SK-N-SH (cell line): Measurements from ENCODE around the gene UGT1A10. TPM values are rescaled to one million over a fixed set of nuclear protein-coding genes. Genes with fewer than 3 reads are reported as not detected.

Experiments used
- CTCF ChIA-PET: fragments of 300-600, 350-600 bp; formaldehyde crosslinking; extraction: SDS; loops from one replicate; lab custom pipeline; 2021; lab: Yijun Ruan, JAX
- POLR2A ChIA-PET: fragments of 350-600 bp; sonication (Branson Sonifier 250); formaldehyde crosslinking; extraction: SDS; loops from one replicate; lab custom pipeline; 2020; ENCODE audit warnings: antibody characterized with exemption, inconsistent platforms; lab: Yijun Ruan, JAX
- DNase-seq: peaks from one replicate; pipeline ENCODE4 v3.0.0; 2012
- H2AFZ ChIP-seq: fragments of 200-600 bp; sonication (generic); 2 replicates; pipeline ENCODE4 v1.8.1; 2016; ENCODE audit warnings: antibody characterized with exemption, mild to moderate bottlenecking, low read depth
- H3F3A ChIP-seq: fragments of 200-600 bp; sonication (generic); replicated peaks from 2 replicates; pipeline ENCODE3; 2016; ENCODE audit warnings: antibody characterized with exemption, mild to moderate bottlenecking; ENCODE audit not compliant: insufficient read depth
- H3K27ac ChIP-seq, 2 experiments: fragments of 200-500 bp in 1 of 2; fragments of 200-600 bp in 1 of 2; sonication (Bioruptor generic) in 1 of 2; sonication (generic), shearing (Covaris generic) in 1 of 2; 2 replicates each; pipeline versions ENCODE4 v1.5.1 to v1.6.1; 2014 to 2016; ENCODE audit warnings: low read depth in 2 of 2, inconsistent platforms in 1 of 2, low read length in 1 of 2, mild to moderate bottlenecking in 1 of 2, mixed read lengths in 1 of 2
- H3K27me3 ChIP-seq: fragments of 200-600 bp; sonication (generic), shearing (Covaris generic); 2 replicates; pipeline ENCODE4 v1.6.1; 2016; ENCODE audit warnings: mixed run types; ENCODE audit not compliant: insufficient read depth
- H3K36me3 ChIP-seq, 2 experiments: fragments of 200-500 bp in 1 of 2; fragments of 200-600 bp in 1 of 2; sonication (Bioruptor generic) in 1 of 2; sonication (generic) in 1 of 2; replicated peaks in 1 of 2; 2 replicates each; pipeline versions ENCODE3 to v1.5.1; 2014 to 2016; ENCODE audit warnings: low read length in 1 of 2, mild to moderate bottlenecking in 1 of 2; ENCODE audit not compliant: insufficient read depth in 2 of 2, control insufficient read depth in 1 of 2
- H3K4me1 ChIP-seq, 2 experiments: fragments of 200-500 bp in 1 of 2; fragments of 200-600 bp in 1 of 2; sonication (Bioruptor generic) in 1 of 2; sonication (generic), shearing (Covaris generic) in 1 of 2; 2 replicates each; pipeline versions ENCODE4 v1.5.1 to v1.6.1; 2014 to 2016; ENCODE audit warnings: low read depth in 1 of 2, low read length in 1 of 2, mixed run types in 1 of 2; ENCODE audit not compliant: insufficient read depth in 2 of 2, control insufficient read depth in 1 of 2
- H3K4me2 ChIP-seq: fragments of 200-600 bp; sonication (generic), shearing (Covaris generic); 2 replicates; pipeline ENCODE4 v1.6.1; 2017; ENCODE audit warnings: mixed run types
- H3K4me3 ChIP-seq, 2 experiments: fragments of 200-500 bp in 1 of 2; fragments of 200-600 bp in 1 of 2; sonication (Bioruptor generic) in 1 of 2; sonication (generic), shearing (Covaris generic) in 1 of 2; 2 replicates each; pipeline versions ENCODE4 v1.5.1 to v1.8.1; 2014 to 2016; ENCODE audit warnings: low read depth in 2 of 2, inconsistent platforms in 1 of 2, low read length in 1 of 2, mild to moderate bottlenecking in 1 of 2, mixed read lengths in 1 of 2, moderate library complexity in 1 of 2
- H3K79me2 ChIP-seq: fragments of 200-600 bp; sonication (generic); 2 replicates; pipeline ENCODE4 v1.8.1; 2017; ENCODE audit warnings: mild to moderate bottlenecking; ENCODE audit not compliant: insufficient read depth
- H3K9ac ChIP-seq: fragments of 200-600 bp; sonication (generic); 2 replicates; pipeline ENCODE4 v1.6.1; 2017; ENCODE audit warnings: mixed run types
- H3K9me2 ChIP-seq: fragments of 200-600 bp; sonication (generic); 2 replicates; pipeline ENCODE4 v1.6.1; 2017; ENCODE audit warnings: mixed run types
- H3K9me3 ChIP-seq: fragments of 200-600 bp; sonication (generic); 2 replicates; pipeline ENCODE4 v1.6.1; 2017; ENCODE audit warnings: mixed run types, mild to moderate bottlenecking, moderate library complexity
- H4K20me1 ChIP-seq: fragments of 200-600 bp; sonication (generic); 2 replicates; pipeline ENCODE4 v1.6.1; 2017; ENCODE audit warnings: mild to moderate bottlenecking, mixed run types; ENCODE audit not compliant: insufficient read depth
- ELF1 ChIP-seq: IDR thresholded peaks from 2 replicates; pipeline ENCODE4 v1.4.0; 2012
- FOSL2 ChIP-seq: IDR thresholded peaks from 2 replicates; pipeline ENCODE4 v1.4.0; 2012; ENCODE audit warnings: low read depth, mild to moderate bottlenecking, moderate library complexity, borderline replicate concordance
- IRF3 ChIP-seq: fragments of 150-350 bp; IDR thresholded peaks from 2 replicates; pipeline ENCODE4 v1.6.1; 2016; ENCODE audit warnings: mild to moderate bottlenecking, low read depth, low read length
- NRF1 ChIP-seq: IDR thresholded peaks from 2 replicates; pipeline ENCODE4 v1.6.1; 2012; ENCODE audit warnings: low read depth, mild to moderate bottlenecking, low read length
- POLR2AphosphoS5 ChIP-seq: IDR thresholded peaks from 2 replicates; pipeline ENCODE4 v1.6.1; 2012; ENCODE audit warnings: low read depth, low read length
- RAD21 ChIP-seq: IDR thresholded peaks from 2 replicates; pipeline ENCODE4 v1.6.1; 2012; ENCODE audit warnings: mild to moderate bottlenecking, low read length
- RCOR1 ChIP-seq: fragments of 150-350 bp; IDR thresholded peaks from 2 replicates; pipeline ENCODE4 v1.6.1; 2017; ENCODE audit warnings: antibody characterized with exemption, low read length
- RFX5 ChIP-seq: IDR thresholded peaks from 2 replicates; pipeline ENCODE4 v1.6.1; 2012; ENCODE audit warnings: mild to moderate bottlenecking, improper control_type of control experiment, low read length
- SMC3 ChIP-seq: IDR thresholded peaks from 2 replicates; pipeline ENCODE4 v1.6.1; 2012; ENCODE audit warnings: low read depth, low read length, improper control_type of control experiment
- TAF1 ChIP-seq: IDR thresholded peaks from 2 replicates; pipeline ENCODE4 v1.6.1; 2012; ENCODE audit warnings: low read depth, mild to moderate bottlenecking, low read length, moderate library complexity, borderline replicate concordance
- TEAD4 ChIP-seq: IDR thresholded peaks from 2 replicates; pipeline ENCODE4 v1.4.0; 2012; ENCODE audit warnings: mild to moderate bottlenecking, borderline replicate concordance; ENCODE audit not compliant: insufficient read depth
- USF2 ChIP-seq: fragments of 150-350 bp; IDR thresholded peaks from 2 replicates; pipeline ENCODE4 v1.6.1; 2017; ENCODE audit warnings: antibody characterized with exemption, low read length, low read depth, borderline replicate concordance
- WGBS: methylation state at CpG from one replicate; pipeline ENCODE4 v1.1.6; 2017; ENCODE audit warnings: low lambda C conversion rate; 5-methylcytosine and 5-hydroxymethylcytosine counted together
- polyA plus RNA-seq, 3 experiments: library from polyadenylated mRNA; depleted of rRNA; stranded (reverse); fragments of >200 nt; gene quantifications; 2 replicates each; pipeline ENCODE4 v1.2.3, GENCODE V29; 2012

UGT1A10 gene
- polyA plus RNA-seq, 1 of the 3 experiments (the other 2 are of a cell fraction), result not detected

GRCh38 chr2:233817995-233818638 lies 181.9 kb downstream of the UGT1A10 start:
- ChIA-PET CTCF (interaction anchor here (1.5 kb wide), 1 partner anchor 15 kb away, joined by 5 read pairs; no protein-coding TSS in a partner anchor), POLR2A (no interaction called here)
- 85% methylated on average over 10 of the region's 11 CpGs for WGBS
- H3K79me2 ChIP-seq, result no peaks in the 10 kb centered on the region
- H3K4me1 ChIP-seq, result peaks cover 0 to 3% of the 10 kb centered on the region in 2 experiments; a peak in 1 of 4 replicates
- H4K20me1 ChIP-seq, result no peaks in the 10 kb centered on the region
- H3K4me2 ChIP-seq, result no peak overlapping the region
- no peak overlapping the region for H2AFZ ChIP-seq
- no peaks in the 10 kb centered on the region for H3K27me3 ChIP-seq
- DNase-seq, result no peak
- no peaks in the 10 kb centered on the region for H3F3A ChIP-seq
- no peak overlapping the region for H3K9ac ChIP-seq
- H3K27ac ChIP-seq, result no peak overlapping the region
- no peaks in the 10 kb centered on the region for H3K9me2 ChIP-seq
- H3K4me3 ChIP-seq, result no peak overlapping the region
- no peaks in the 10 kb centered on the region for H3K36me3 ChIP-seq
- no peaks in the 10 kb centered on the region for H3K9me3 ChIP-seq
- no peak for TF ChIP-seq FOSL2
- TF ChIP-seq ELF1, result no peak
- no peak for TF ChIP-seq RCOR1
- TF ChIP-seq RAD21, result no peak
- TF ChIP-seq TAF1, result no peak
- no peak for TF ChIP-seq USF2
- TF ChIP-seq POLR2AphosphoS5, result no peak
- TF ChIP-seq NRF1, result no peak
- no peak for TF ChIP-seq IRF3
- TF ChIP-seq, all 33 proteins: peak for 0

- Histone ChIP-seq H3K9ac (no peak overlapping the region), H3K4me3 (no peak overlapping the region), H3K79me2 (no peaks in the 10 kb centered on the region), H3K27me3 (no peaks in the 10 kb centered on the region), H4K20me1 (no peaks in the 10 kb centered on the region), H3F3A (no peaks in the 10 kb centered on the region)
- no peak for DNase-seq
- CTCF ChIA-PET, result interaction anchor here (1.5 kb wide), 1 partner anchor 14 kb away, joined by 5 read pairs; no protein-coding TSS in a partner anchor
- TF ChIP-seq SMC3 (no peak), TEAD4 (no peak), RFX5 (no peak), RAD21 (no peak), FOSL2 (no peak)
- TF ChIP-seq, all 33 proteins: peak for 0
- Histone ChIP-seq H3K4me2 (no peak overlapping the region), H2AFZ (no peak overlapping the region), H3K27ac (no peak overlapping the region), H3K9me2 (no peaks in the 10 kb centered on the region), H3K4me1 (peaks cover 0 to 3% of the 10 kb centered on the region in 2 experiments; a peak in 1 of 4 replicates), H3K36me3 (no peaks in the 10 kb centered on the region), H3K9me3 (no peaks in the 10 kb centered on the region)
- POLR2A ChIA-PET, result no interaction called here
- WGBS, result 63% methylated on average over 13 of the region's 17 CpGs
These were observed 182.7 kb downstream of the UGT1A10 start for GRCh38 chr2:233818639-233819621.
